Measurements from ENCODE around the gene KSR1. TPM values are rescaled to one million over a fixed set of nuclear protein-coding genes. Genes with fewer than 3 reads are reported as not detected.
A peak's percentile ranks its signal among the peaks of the same experiment; 100 is the strongest.

KSR1 gene
- polyA plus RNA-seq, 4 donors: 8.6 to 73.8 (median 12.9) TPM

GRCh38 chr17:27547301-27547683 is 91.0 kb downstream of the KSR1 start:
- H3K27me3 ChIP-seq (ENCODE audit: control insufficient read depth in 3 of 3, insufficient read depth in 3 of 3, low read length in 3 of 3): no peaks in the 10 kb centered on the region
- WGBS, 3 donors: 39 to 71% (median 64%) methylated on average over 4 of the region's 4 CpGs
- no peak overlapping the region for H3K27ac ChIP-seq (ENCODE audit: low read depth in 1 of 3, low read length in 2 of 3)
- peaks cover 0 to 30% (median 0%) of the 10 kb centered on the region in 3 donors for H3K36me3 ChIP-seq (ENCODE audit: control insufficient read depth in 3 of 3, insufficient read depth in 2 of 3, low read depth in 1 of 3, low read length in 3 of 3)
- DNase-seq: no peak
- H3K4me1 ChIP-seq (ENCODE audit: control insufficient read depth in 3 of 3, insufficient read depth in 2 of 3, low read depth in 1 of 3, low read length in 2 of 3): peaks cover 2 to 41% (median 5%) of the 10 kb centered on the region in 3 donors
- no peak for FAIRE-seq
- no peaks in the 10 kb centered on the region for H3K9me3 ChIP-seq (ENCODE audit: control insufficient read depth in 2 of 2, insufficient read depth in 1 of 2, low read depth in 1 of 2, low read length in 1 of 2)
- no peak overlapping the region for H3K4me3 ChIP-seq (ENCODE audit: low read depth in 1 of 3, low read length in 3 of 3)

- H3K36me3 ChIP-seq (ENCODE audit: control insufficient read depth in 3 of 3, insufficient read depth in 2 of 3, low read depth in 1 of 3, low read length in 3 of 3): peaks cover 0 to 36% (median 0%) of the 10 kb centered on the region in 3 donors
- H3K4me3 ChIP-seq (ENCODE audit: low read depth in 1 of 3, low read length in 3 of 3): no peak overlapping the region
- H3K9me3 ChIP-seq (ENCODE audit: control insufficient read depth in 2 of 2, insufficient read depth in 1 of 2, low read depth in 1 of 2, low read length in 1 of 2): no peaks in the 10 kb centered on the region
- H3K27me3 ChIP-seq (ENCODE audit: control insufficient read depth in 3 of 3, insufficient read depth in 3 of 3, low read length in 3 of 3): no peaks in the 10 kb centered on the region
- H3K4me1 ChIP-seq (ENCODE audit: control insufficient read depth in 3 of 3, insufficient read depth in 2 of 3, low read depth in 1 of 3, low read length in 2 of 3): peaks cover 6 to 42% (median 11%) of the 10 kb centered on the region in 3 donors
- no peak for FAIRE-seq
- WGBS, 3 donors: 94 to 96% (median 94%) methylated on average over 7 of the region's 7 CpGs
- no peak for DNase-seq
- H3K27ac ChIP-seq (ENCODE audit: low read depth in 1 of 3, low read length in 2 of 3): no peak overlapping the region
Observed at GRCh38 chr17:27548369-27548768, 92.1 kb downstream of the KSR1 start.

GRCh38 chr17:27549251-27549893 is 93.1 kb downstream of the KSR1 start:
- H3K4me3 ChIP-seq (ENCODE audit: low read depth in 1 of 3, low read length in 3 of 3): no peak overlapping the region
- 79 to 86% (median 85%) methylated on average over 10 of the region's 10 CpGs for WGBS, 3 donors
- DNase-seq: no peak

GRCh38 chr17:27550291-27550930 is 94.2 kb downstream of the KSR1 start:
- DNase-seq (no peak), FAIRE-seq (no peak)
- no peaks in the 10 kb centered on the region for H3K9me3 ChIP-seq (ENCODE audit: control insufficient read depth in 2 of 2, insufficient read depth in 1 of 2, low read depth in 1 of 2, low read length in 1 of 2)
- H3K4me3 ChIP-seq (ENCODE audit: low read depth in 1 of 3, low read length in 3 of 3): no peak overlapping the region
- peaks cover 6 to 34% (median 11%) of the 10 kb centered on the region in 3 donors for H3K4me1 ChIP-seq (ENCODE audit: control insufficient read depth in 3 of 3, insufficient read depth in 2 of 3, low read depth in 1 of 3, low read length in 2 of 3)
- WGBS, 3 donors: 96 to 97% (median 96%) methylated on average over 13 of the region's 13 CpGs
- H3K36me3 ChIP-seq (ENCODE audit: control insufficient read depth in 3 of 3, insufficient read depth in 2 of 3, low read depth in 1 of 3, low read length in 3 of 3): peaks cover 0 to 32% (median 0%) of the 10 kb centered on the region in 3 donors
- no peak overlapping the region for H3K27ac ChIP-seq (ENCODE audit: low read depth in 1 of 3, low read length in 2 of 3)
- H3K27me3 ChIP-seq (ENCODE audit: control insufficient read depth in 3 of 3, insufficient read depth in 3 of 3, low read length in 3 of 3): no peaks in the 10 kb centered on the region

More at GRCh38 chr17:27549251-27549893, 93.1 kb downstream of the KSR1 start:
- no peaks in the 10 kb centered on the region for H3K9me3 ChIP-seq (ENCODE audit: control insufficient read depth in 2 of 2, insufficient read depth in 1 of 2, low read depth in 1 of 2, low read length in 1 of 2)
- H3K27ac ChIP-seq (ENCODE audit: low read depth in 1 of 3, low read length in 2 of 3): no peak overlapping the region
- peaks cover 0 to 34% (median 0%) of the 10 kb centered on the region in 3 donors for H3K36me3 ChIP-seq (ENCODE audit: control insufficient read depth in 3 of 3, insufficient read depth in 2 of 3, low read depth in 1 of 3, low read length in 3 of 3)
- no peaks in the 10 kb centered on the region for H3K27me3 ChIP-seq (ENCODE audit: control insufficient read depth in 3 of 3, insufficient read depth in 3 of 3, low read length in 3 of 3)
- no peak for FAIRE-seq
- peaks cover 6 to 38% (median 11%) of the 10 kb centered on the region in 3 donors for H3K4me1 ChIP-seq (ENCODE audit: control insufficient read depth in 3 of 3, insufficient read depth in 2 of 3, low read depth in 1 of 3, low read length in 2 of 3)

- no peak for DNase-seq
- peaks cover 6 to 30% (median 11%) of the 10 kb centered on the region in 3 donors for H3K4me1 ChIP-seq (ENCODE audit: control insufficient read depth in 3 of 3, insufficient read depth in 2 of 3, low read depth in 1 of 3, low read length in 2 of 3)
- no peaks in the 10 kb centered on the region for H3K9me3 ChIP-seq (ENCODE audit: control insufficient read depth in 2 of 2, insufficient read depth in 1 of 2, low read depth in 1 of 2, low read length in 1 of 2)
- 41 to 60% (median 51%) methylated on average over 3 of the region's 3 CpGs for whole genome bisulfite sequencing, 3 donors
- H3K27ac ChIP-seq (ENCODE audit: low read depth in 1 of 3, low read length in 2 of 3): peak overlapping the region in 2 of 3 donors; percentile 5 to 78
- H3K36me3 ChIP-seq (ENCODE audit: control insufficient read depth in 3 of 3, insufficient read depth in 2 of 3, low read depth in 1 of 3, low read length in 3 of 3): peaks cover 0 to 30% (median 0%) of the 10 kb centered on the region in 3 donors
- no peaks in the 10 kb centered on the region for H3K27me3 ChIP-seq (ENCODE audit: control insufficient read depth in 3 of 3, insufficient read depth in 3 of 3, low read length in 3 of 3)
- H3K4me3 ChIP-seq (ENCODE audit: low read depth in 1 of 3, low read length in 3 of 3): peak overlapping the region in 1 of 3 donors; percentile 33
- FAIRE-seq: no peak
Observed at GRCh38 chr17:27550974-27551505, 94.8 kb downstream of the KSR1 start.

- 37 to 67% (median 55%) methylated on average over 12 of the region's 12 CpGs for WGBS, 3 donors
- Histone ChIP-seq H3K4me3 (ENCODE audit: low read depth in 1 of 3, low read length in 3 of 3) (peak overlapping the region in 2 of 3 donors; percentile 23 to 46), H3K9me3 (ENCODE audit: control insufficient read depth in 2 of 2, insufficient read depth in 1 of 2, low read depth in 1 of 2, low read length in 1 of 2) (no peaks in the 10 kb centered on the region), H3K4me1 (ENCODE audit: control insufficient read depth in 3 of 3, insufficient read depth in 2 of 3, low read depth in 1 of 3, low read length in 2 of 3) (peaks cover 6 to 27% (median 11%) of the 10 kb centered on the region in 3 donors), H3K27ac (ENCODE audit: low read depth in 1 of 3, low read length in 2 of 3) (peak overlapping the region; percentile 69 to 78 (median 70)), H3K27me3 (ENCODE audit: control insufficient read depth in 3 of 3, insufficient read depth in 3 of 3, low read length in 3 of 3) (no peaks in the 10 kb centered on the region), H3K36me3 (ENCODE audit: control insufficient read depth in 3 of 3, insufficient read depth in 2 of 3, low read depth in 1 of 3, low read length in 3 of 3) (peaks cover 0 to 37% (median 0%) of the 10 kb centered on the region in 3 donors)
- DNase-seq (peak; percentile 90 to 97), FAIRE-seq (no peak)
Observed at GRCh38 chr17:27551701-27552248, 95.5 kb downstream of the KSR1 start.

- no peaks in the 10 kb centered on the region for H3K27me3 ChIP-seq (ENCODE audit: control insufficient read depth in 3 of 3, insufficient read depth in 3 of 3, low read length in 3 of 3)
- no peak overlapping the region for H3K4me3 ChIP-seq (ENCODE audit: low read depth in 1 of 3, low read length in 3 of 3)
- H3K36me3 ChIP-seq (ENCODE audit: control insufficient read depth in 3 of 3, insufficient read depth in 2 of 3, low read depth in 1 of 3, low read length in 3 of 3): peaks cover 0 to 43% (median 0%) of the 10 kb centered on the region in 3 donors
- 89 to 91% (median 89%) methylated on average over 4 of the region's 4 CpGs for WGBS, 3 donors
- peak overlapping the region in 2 of 3 donors; percentile 2 to 78 for H3K27ac ChIP-seq (ENCODE audit: low read depth in 1 of 3, low read length in 2 of 3)
- FAIRE-seq (no peak), DNase-seq (peak; percentile 42 to 55)
- peaks cover 6 to 27% (median 11%) of the 10 kb centered on the region in 3 donors for H3K4me1 ChIP-seq (ENCODE audit: control insufficient read depth in 3 of 3, insufficient read depth in 2 of 3, low read depth in 1 of 3, low read length in 2 of 3)
- no peaks in the 10 kb centered on the region for H3K9me3 ChIP-seq (ENCODE audit: control insufficient read depth in 2 of 2, insufficient read depth in 1 of 2, low read depth in 1 of 2, low read length in 1 of 2)
Observed at GRCh38 chr17:27552276-27552732, 96.1 kb downstream of the KSR1 start.

GRCh38 chr17:27553019-27553511 is 96.8 kb downstream of the KSR1 start:
- DNase-seq (peak in 1 of 2 donors; percentile 37), FAIRE-seq (no peak)
- Histone ChIP-seq H3K4me1 (ENCODE audit: control insufficient read depth in 3 of 3, insufficient read depth in 2 of 3, low read depth in 1 of 3, low read length in 2 of 3) (peaks cover 6 to 27% (median 11%) of the 10 kb centered on the region in 3 donors), H3K27me3 (ENCODE audit: control insufficient read depth in 3 of 3, insufficient read depth in 3 of 3, low read length in 3 of 3) (no peaks in the 10 kb centered on the region), H3K9me3 (ENCODE audit: control insufficient read depth in 2 of 2, insufficient read depth in 1 of 2, low read depth in 1 of 2, low read length in 1 of 2) (no peaks in the 10 kb centered on the region), H3K4me3 (ENCODE audit: low read depth in 1 of 3, low read length in 3 of 3) (no peak overlapping the region), H3K27ac (ENCODE audit: low read depth in 1 of 3, low read length in 2 of 3) (peak overlapping the region; percentile 19 to 30 (median 24)), H3K36me3 (ENCODE audit: control insufficient read depth in 3 of 3, insufficient read depth in 2 of 3, low read depth in 1 of 3, low read length in 3 of 3) (peaks cover 0 to 50% (median 0%) of the 10 kb centered on the region in 3 donors)
- WGBS, 3 donors: 62 to 82% (median 64%) methylated on average over 7 of the region's 7 CpGs
